Measurements from ENCODE around the gene NTHL1. TPM values are rescaled to one million over a fixed set of nuclear protein-coding genes. Genes with fewer than 3 reads are reported as not detected.
A peak's percentile ranks its signal among the peaks of the same experiment; 100 is the strongest.

Gene NTHL1
- total and polyA plus RNA-seq, 2 of the 8 experiments (the other 6 are each of a cell fraction or from before 2014, with no cell fraction given), result 70.9 to 150 TPM

- no peak for TF ChIP-seq GTF2F1 (IDR thresholded peaks at IDR 0.05; ENCODE audit: borderline replicate concordance, low read depth, low read length)
- no peak for TF ChIP-seq SP2 (IDR thresholded peaks at IDR 0.05; ENCODE audit: low read length)
- TF ChIP-seq SAP30 (IDR thresholded peaks at IDR 0.05; ENCODE audit: insufficient read depth, insufficient replicate concordance, low read length), result no peak
- no peak for TF ChIP-seq ATF2 (IDR thresholded peaks at IDR 0.05; ENCODE audit: low read length)
- no peak for TF ChIP-seq FOSL1 (IDR thresholded peaks at IDR 0.05; ENCODE audit: insufficient read depth, low read depth, low read length)
- no peak for TF ChIP-seq SUZ12 (IDR thresholded peaks at IDR 0.05; ENCODE audit: low read length)
- peak; percentile 26; the same call in 1 of the 2 replicates for TF ChIP-seq CEBPB (IDR thresholded peaks at IDR 0.05; ENCODE audit: low read depth, low read length)
- no peak for TF ChIP-seq HDAC2 (IDR thresholded peaks at IDR 0.05; ENCODE audit: borderline replicate concordance in 1 of 2, low read depth in 2 of 2, low read length in 2 of 2)
- 0 out of 2 replicates have a peak, but pooled peaks have one; percentile 36 for TF ChIP-seq TBP (IDR thresholded peaks at IDR 0.05; ENCODE audit: low read depth, low read length)
Measured at GRCh38 chr16:2003827-2004641, 43.6 kb downstream of the NTHL1 start (continued).

Data from H1 (cell line).